K562 (cell line): ENCODE measurements around the gene C1orf116. TPM values are rescaled to one million over a fixed set of nuclear protein-coding genes. Genes with fewer than 3 reads are reported as not detected.

ENCODE experiments used
- ARID1B ChIP-seq: fragments of 450-650 bp; IDR thresholded peaks from 2 replicates; pipeline ENCODE4 v1.6.1; 2016; ENCODE audit warnings: antibody characterized with exemption, mild to moderate bottlenecking, inconsistent platforms
- BCOR ChIP-seq: fragments of 450-650 bp; IDR thresholded peaks from 2 replicates; pipeline ENCODE4 v1.6.1; 2016
- BMI1 ChIP-seq: fragments of 150-350 bp; IDR thresholded peaks from 2 replicates; pipeline ENCODE4 v1.6.1; 2014; ENCODE audit warnings: low read length
- CXXC5 ChIP-seq: fragments of 250-450 bp; sonication (Bioruptor Pico); IDR thresholded peaks from 2 replicates; pipeline ENCODE4 v1.8.0; 2022; ENCODE audit warnings: inconsistent platforms, mild to moderate bottlenecking, moderate library complexity
- FOSL1 ChIP-seq: fragments of 200-800 bp; sonication (Bioruptor generic); conservative IDR thresholded peaks from 2 replicates; pipeline ENCODE4 v1.6.1; 2016; ENCODE audit warnings: missing genetic modification characterization, missing compliant biosample characterization
- PURB ChIP-seq: sonication (generic); formaldehyde crosslinking; IDR thresholded peaks from 2 replicates; pipeline ENCODE4 v1.9.0; 2021; ENCODE audit warnings: low read depth, mild to moderate bottlenecking, missing genetic modification reagents
- SIRT6 ChIP-seq: IDR thresholded peaks from one replicate; pipeline ENCODE4 v1.6.1; 2012; ENCODE audit warnings: low read depth, mild to moderate bottlenecking, control low read depth, inconsistent platforms, low read length, moderate library complexity
- STAT5A ChIP-seq: IDR thresholded peaks from 2 replicates; pipeline ENCODE4 v1.6.1; 2012; ENCODE audit warnings: low read length, inconsistent platforms, borderline replicate concordance
- ZC3H4 ChIP-seq: sonication (generic); formaldehyde crosslinking; IDR thresholded peaks from 2 replicates; pipeline ENCODE4 v1.9.0; 2021; ENCODE audit warnings: missing genetic modification reagents, borderline replicate concordance
- ZMIZ1 ChIP-seq, 2 experiments: fragments of 150-350 bp in 1 of 2; IDR thresholded peaks; 2 replicates each; pipeline ENCODE4 v1.6.1; 2012 to 2016; ENCODE audit warnings: low read depth in 2 of 2, low read length in 2 of 2, mild to moderate bottlenecking in 1 of 2, moderate library complexity in 1 of 2
- ZNF311 ChIP-seq: fragments of 250-450 bp; sonication (Bioruptor Pico); IDR thresholded peaks from 2 replicates; pipeline ENCODE4 v1.4.0; 2020; ENCODE audit warnings: mild to moderate bottlenecking, moderate library complexity
- ZNF395 ChIP-seq: fragments of 200-800 bp; sonication (Bioruptor generic); IDR thresholded peaks from 2 replicates; pipeline ENCODE4 v1.6.1; 2017; ENCODE audit warnings: missing genetic modification characterization, missing compliant biosample characterization
- ZNF408 ChIP-seq: fragments of 250-450 bp; sonication (Bioruptor Pico); IDR thresholded peaks from 2 replicates; pipeline ENCODE4 v1.4.0; 2020; ENCODE audit warnings: low read depth, mild to moderate bottlenecking, moderate library complexity
- ZNF507 ChIP-seq: conservative IDR thresholded peaks from 2 replicates; pipeline ENCODE4 v1.6.1; 2017; ENCODE audit warnings: missing genetic modification characterization, missing compliant biosample characterization
- ZNF592 ChIP-seq: fragments of 450-650 bp; IDR thresholded peaks from 2 replicates; pipeline ENCODE4 v1.6.1; 2017; ENCODE audit warnings: antibody characterized with exemption, mild to moderate bottlenecking
- polyA plus RNA-seq, 8 experiments: library from polyadenylated mRNA; depleted of rRNA in 4 of 8; stranded (reverse) in 5 of 8; unstranded in 3 of 8; fragments of >200 nt; fragmentation: Nextera tagmentation in 2 of 8; fragmentation: Illumina TruSeq in 1 of 8; extraction: Ambion mirVana in 2 of 8; extraction: Trizol in 1 of 8; gene quantifications; 2 replicates each; pipeline versions ENCODE4 v1.2.1 to v1.2.3, GENCODE V29; 2011 to 2014; ENCODE audit warnings: inconsistent platforms in 1 of 8, missing spikeins in 1 of 8
- total RNA-seq, 7 experiments: library from RNA; depleted of rRNA in 6 of 7; stranded (reverse); fragments of >200 nt in 6 of 7; fragmentation: Illumina TruSeq in 2 of 7; extraction: Trizol in 2 of 7; gene quantifications; 2 replicates each; pipeline versions ENCODE4 v1.2.1 to v1.2.3, GENCODE V29; 2011 to 2021; ENCODE audit warnings: low replicate concordance in 1 of 7

The C1orf116 gene
- total and polyA plus RNA-seq, 9 of the 15 experiments (the other 6 are each of a cell fraction or from before 2014, with no cell fraction given): 0.62 to 3.0 (median 0.95) TPM

- TF ChIP-seq ZMIZ1 (IDR thresholded peaks at IDR 0.05; ENCODE audit: low read depth in 2 of 2, low read length in 2 of 2): no peak; a peak in 1 of 4 replicates
- no peak for TF ChIP-seq ARID1B
- peak; percentile 64; the same call in 1 of the 2 replicates for TF ChIP-seq ZNF395 (CRISPR knock-in tag)
- TF ChIP-seq ZC3H4 (CRISPR knock-in tag): no peak; the same call in 1 of the 2 replicates
- TF ChIP-seq CXXC5: peak; percentile 72
- no peak for TF ChIP-seq PURB (CRISPR knock-in tag)
- TF ChIP-seq ZNF408: no peak
- TF ChIP-seq FOSL1 (tag): no peak
- no peak for TF ChIP-seq STAT5A
- TF ChIP-seq BMI1: no peak
- no peak for TF ChIP-seq SIRT6
- no peak for TF ChIP-seq ZNF592
- no peak for TF ChIP-seq ZNF311
- no peak for TF ChIP-seq ZNF507 (tag)
- no peak for TF ChIP-seq BCOR
Measured at GRCh38 chr1:207050480-207051190, 18.1 kb upstream of the C1orf116 start (continued).
